Activated T-cell treated with anti-CD3 and anti-CD28 coated beads for 4 hours (primary cell): Measurements from ENCODE around the gene HTR3B.
"Not testable (repeated sequence)": the region's sequence is repeated elsewhere in the genome, so short reads cannot be mapped to it uniquely, and the experiment has no call there.

Experiments
- DNase-seq: peaks from one replicate; pipeline ENCODE4 v3.0.0-alpha.2; 2020

Gene HTR3B, protein sequence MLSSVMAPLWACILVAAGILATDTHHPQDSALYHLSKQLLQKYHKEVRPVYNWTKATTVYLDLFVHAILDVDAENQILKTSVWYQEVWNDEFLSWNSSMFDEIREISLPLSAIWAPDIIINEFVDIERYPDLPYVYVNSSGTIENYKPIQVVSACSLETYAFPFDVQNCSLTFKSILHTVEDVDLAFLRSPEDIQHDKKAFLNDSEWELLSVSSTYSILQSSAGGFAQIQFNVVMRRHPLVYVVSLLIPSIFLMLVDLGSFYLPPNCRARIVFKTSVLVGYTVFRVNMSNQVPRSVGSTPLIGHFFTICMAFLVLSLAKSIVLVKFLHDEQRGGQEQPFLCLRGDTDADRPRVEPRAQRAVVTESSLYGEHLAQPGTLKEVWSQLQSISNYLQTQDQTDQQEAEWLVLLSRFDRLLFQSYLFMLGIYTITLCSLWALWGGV

DNA sequence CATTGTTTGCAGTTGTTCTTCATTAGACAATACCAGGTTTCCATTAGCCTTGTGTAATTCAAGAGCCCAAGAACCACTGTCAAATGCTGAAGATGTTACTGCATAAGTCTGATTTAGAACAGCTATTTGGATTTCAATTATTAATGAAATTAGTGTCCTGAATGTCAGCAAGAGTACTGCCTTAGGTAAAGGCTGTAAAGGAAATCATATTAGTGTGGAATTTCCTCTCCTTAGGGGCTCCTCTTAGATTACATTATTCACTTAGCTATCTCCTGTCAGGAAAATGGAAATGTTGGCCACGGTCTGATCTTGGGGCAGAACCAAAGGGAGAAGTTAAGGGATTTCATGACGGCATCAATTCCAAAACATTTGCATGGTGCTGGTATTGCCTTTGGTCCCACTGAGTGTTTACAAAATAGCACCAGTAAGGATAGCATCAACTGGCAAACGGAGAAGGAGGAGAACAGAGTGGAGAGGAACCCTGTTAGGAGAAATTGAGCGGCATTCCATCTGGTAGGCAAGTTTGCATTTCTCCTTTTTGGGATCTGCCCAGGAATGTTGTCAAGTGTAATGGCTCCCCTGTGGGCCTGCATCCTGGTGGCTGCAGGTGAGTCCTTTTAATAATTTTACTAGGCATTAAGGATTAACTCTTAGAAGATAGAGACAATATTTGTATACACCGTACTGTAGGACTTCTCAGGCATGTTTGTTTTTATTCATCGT, at the start of gene HTR3B:
Gene HTR3B (plus strand): TSS at position 418 of the 723 bp plus-strand sequence. CDS start 138 bp downstream, at position 556.
- no peak for DNase-seq

DNA sequence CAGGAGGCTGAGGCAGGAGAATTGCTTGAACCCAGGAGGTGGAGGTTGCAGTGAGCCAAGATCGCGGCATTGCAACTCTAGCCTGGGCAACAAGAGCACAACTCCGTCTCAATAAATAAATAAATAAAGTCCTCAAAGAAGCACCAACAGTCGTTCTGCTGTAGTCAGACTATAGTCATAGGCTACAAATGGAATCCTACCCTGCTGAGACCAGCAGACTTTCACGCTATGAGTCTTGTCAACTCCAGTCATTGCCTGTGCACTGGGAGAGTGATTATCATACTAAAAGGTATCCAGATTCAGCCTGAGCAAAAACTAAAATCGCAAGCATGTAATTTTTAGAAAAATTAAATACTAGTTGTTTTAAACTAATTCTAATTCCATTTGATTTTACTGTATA, 48.8 kb upstream of the HTR3B start:
- no peak for DNase-seq

DNA sequence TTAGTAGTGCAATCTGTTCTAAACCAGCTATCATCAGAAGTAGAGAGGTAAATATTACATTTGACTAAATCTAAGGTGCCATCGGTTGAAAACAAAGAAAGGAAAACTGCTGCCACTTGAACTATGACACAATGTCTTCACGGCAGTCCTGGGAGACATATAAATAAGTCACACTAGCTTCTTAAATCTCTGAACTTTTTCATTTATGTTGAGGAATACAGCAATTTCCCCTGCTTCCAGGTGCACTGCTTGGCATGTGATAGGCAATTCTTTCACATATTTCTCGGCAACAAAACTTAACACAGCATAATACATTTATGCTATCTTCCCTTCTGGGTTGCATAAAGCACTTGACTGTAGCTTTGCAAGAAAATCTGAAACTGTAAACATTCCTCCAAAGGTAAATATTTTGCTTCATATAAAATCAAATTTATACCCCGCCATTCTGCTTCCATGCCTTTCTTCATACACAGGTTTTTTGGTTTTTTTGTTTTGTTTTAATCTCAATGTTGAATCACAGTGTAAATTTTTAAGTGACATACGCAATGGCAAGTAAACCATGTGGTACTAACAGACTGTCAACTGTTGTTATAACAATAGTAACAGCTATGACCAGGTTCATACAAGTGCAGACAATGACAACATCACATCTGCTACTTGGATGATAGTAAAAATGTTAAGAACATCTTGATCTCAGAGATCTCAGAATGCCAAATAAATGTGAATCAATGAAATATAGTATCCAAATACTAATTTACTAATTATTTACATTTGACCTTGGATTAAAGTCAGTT, 47.4 kb upstream of the HTR3B start:
- no peak for DNase-seq

DNA sequence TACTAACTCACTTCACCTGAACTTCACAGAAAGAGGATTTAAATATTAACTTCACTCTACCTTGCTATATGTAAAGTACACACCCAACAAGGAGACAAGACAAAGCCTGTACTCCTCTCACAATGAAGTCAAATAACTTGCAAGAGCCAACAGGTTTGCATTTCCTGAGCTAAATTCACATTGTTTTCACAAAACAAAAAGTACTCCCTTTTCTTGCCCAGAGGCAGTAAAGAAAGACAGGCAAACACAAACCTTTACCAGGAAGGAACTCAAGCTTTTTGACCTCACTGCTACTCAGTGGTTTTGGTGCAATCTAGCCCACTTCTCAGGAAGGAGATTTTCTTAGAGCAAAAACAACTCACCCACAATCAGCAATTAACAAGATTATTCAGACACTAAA, 44.9 kb upstream of the HTR3B start:
- DNase-seq = no peak

DNA sequence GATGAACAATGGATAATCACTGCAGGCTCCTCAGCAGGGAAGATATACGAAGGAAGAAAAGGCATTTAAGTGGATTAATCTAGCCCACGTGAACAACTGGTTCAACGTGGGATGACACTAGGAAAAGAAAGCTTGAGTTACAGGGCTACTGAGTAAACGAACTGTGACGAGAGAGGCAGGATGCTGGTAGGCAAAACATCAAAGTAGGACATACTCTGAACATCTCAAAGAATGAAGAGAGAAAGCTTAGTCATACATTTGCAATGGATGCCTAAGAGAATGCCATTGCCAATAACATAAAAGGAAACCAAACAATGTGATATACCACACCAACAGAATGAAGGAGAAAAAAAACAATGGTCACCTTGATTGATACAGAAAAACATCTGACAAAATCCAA, 42.2 kb upstream of the HTR3B start:
- no peak for DNase-seq

DNA sequence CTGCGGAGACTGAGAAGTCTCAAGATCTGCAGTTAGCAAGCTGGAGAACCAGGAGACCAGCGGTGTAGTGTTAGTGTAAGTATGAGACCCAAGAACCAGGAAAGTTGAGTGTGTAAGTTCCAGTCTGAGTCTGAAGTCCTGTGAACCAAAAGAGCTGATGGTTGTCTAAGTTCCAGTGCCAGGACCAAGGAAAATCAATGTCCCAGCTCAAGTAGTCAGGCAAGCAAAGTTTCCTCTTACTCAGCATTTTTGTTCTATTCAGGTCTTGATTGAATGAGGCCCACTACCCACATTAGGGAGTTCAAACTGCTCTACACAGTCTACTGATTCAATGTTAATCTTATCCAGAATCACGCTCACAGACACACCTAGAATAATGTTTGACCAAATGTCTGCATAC, 40.2 kb upstream of the HTR3B start:
- no peak for DNase-seq

DNA sequence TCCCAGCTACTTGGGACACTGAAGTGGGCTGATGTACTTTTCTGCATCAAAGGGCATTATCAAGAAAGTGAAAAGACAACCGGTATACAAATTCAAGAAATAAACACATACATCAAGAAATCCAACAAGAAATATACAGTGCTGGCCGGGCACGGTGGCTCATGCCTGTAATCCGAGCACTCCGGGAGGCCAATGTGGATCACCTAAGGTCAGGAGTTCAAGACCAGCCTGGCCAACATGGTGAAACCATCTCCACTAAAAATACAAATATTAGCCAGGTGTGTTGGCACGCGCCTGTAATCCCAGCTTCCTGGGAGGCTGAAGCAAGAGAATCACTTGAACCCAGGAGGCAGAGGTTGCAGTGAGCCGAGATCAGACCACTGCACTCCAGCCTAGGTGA, 38.7 kb upstream of the HTR3B start:
- no peak for DNase-seq

DNA sequence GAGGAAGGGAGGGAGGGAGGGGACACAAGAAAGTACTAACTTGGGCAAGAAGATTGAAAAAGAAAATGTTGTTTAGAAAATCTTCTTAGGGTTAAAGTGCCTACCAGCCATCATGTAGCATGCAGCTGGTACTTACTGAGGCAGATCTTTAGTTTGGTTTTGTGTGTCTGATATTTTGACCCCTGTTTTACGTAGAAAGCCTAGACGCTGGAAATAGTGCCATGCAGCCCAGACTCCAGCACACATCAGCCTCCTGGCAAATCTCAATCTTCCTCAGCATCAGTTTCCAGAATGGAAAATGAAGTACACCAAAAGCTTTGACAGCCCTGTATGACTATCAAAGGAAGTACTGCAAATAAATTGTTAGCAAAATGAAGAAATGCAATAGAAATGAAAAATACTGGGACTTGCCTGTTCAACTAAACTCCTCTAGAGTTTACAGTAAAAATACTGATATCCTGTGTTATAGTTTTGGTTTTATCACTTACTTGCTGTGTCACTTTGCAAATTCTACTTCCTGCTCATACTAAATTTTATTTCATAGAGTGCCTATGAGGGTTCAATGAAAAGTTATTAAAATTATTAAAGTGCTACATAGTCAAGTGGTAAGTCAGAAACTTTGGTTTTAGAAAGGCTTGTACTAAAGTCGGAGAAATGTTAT, 36.6 kb upstream of the HTR3B start:
- DNase-seq = no peak

DNA sequence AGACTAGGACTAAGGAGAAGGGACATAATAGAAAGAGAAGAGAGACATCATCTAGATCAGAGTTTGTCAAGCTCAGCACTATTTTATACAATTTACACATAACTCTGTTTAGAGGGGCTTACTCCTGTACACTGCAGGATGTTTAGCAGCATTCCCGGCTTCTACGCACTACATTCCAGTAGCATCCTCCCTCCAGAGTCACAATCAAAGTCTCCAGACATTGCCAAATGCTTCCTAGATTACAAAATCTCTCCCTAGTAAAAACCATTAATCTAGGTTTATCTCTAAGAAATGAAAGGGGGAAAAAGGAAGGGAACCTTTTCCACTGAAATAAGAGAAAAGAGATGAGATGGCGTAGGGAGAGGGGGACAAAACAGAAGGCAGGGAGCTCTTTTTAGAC, 33.3 kb upstream of the HTR3B start:
- DNase-seq = no peak

DNA sequence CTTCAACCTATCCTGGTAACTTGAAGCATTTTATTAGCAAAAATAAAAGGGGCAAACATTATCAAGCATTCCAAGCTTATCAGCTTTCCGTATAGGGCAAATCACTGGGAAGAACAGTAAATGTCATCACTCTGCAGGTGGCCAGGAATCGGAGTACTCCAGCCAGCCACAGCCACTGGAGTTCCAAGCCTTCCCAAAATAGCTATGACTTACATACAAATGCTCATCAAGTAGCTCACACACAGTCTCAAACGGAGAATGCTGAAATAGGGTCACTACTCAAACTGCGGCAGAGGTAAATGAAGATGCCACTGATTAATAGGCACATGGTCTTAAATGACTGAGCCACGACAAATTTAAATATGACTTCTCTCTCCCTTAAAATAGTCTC, 31.4 kb upstream of the HTR3B start:
- DNase-seq = no peak

DNA sequence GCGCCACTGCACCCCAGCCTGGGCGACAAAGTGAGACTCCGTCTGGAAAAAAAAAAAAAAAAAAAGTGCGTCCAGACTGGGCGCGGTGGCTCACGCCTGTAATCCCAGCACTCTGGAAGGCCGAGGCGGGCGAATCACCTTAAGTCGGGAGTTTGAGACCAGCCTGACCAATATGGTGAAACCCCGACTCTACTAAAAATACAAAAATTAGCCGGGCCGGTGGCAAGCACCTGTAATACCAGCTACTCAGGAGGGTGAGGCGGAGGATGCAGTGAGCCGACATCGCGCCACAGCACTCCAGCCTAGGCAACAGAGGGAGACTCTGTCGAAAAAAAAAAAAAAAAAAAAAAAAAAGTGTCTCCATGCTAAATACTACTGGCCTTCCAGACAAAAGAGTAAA, 30.5 kb upstream of the HTR3B start:
- no peak for DNase-seq

DNA sequence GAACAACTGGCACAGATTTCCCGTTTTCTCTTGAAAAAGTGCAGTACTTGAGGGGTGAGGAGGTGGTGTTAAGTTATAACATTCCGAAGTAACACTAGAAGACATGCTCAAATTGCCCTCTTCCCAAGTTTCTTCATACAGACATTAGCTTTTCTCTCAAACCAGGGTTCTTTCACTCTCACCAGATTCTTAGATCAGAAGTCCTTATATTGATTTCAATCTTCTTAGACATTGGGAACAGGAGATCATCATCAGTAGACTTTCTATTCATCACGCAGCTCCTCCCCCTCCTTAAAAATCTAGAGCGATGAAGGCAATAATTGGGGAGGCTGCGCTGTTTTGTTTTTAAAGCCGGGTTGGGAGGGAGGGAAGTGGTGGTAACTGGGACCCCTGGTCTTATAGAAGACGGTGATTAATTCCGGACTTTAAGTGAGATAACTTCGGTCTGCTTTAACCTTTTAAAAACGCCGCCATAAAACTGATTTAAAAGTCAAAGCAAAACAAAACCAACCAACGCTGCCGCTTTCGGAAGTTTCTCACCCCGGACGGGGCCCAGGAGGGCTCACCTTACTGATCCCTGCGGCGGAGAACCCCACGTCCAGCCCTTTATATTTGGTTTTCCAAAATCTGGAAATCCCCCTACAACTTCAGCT, 29.9 kb upstream of the HTR3B start:
- peak; percentile 18 for DNase-seq

DNA sequence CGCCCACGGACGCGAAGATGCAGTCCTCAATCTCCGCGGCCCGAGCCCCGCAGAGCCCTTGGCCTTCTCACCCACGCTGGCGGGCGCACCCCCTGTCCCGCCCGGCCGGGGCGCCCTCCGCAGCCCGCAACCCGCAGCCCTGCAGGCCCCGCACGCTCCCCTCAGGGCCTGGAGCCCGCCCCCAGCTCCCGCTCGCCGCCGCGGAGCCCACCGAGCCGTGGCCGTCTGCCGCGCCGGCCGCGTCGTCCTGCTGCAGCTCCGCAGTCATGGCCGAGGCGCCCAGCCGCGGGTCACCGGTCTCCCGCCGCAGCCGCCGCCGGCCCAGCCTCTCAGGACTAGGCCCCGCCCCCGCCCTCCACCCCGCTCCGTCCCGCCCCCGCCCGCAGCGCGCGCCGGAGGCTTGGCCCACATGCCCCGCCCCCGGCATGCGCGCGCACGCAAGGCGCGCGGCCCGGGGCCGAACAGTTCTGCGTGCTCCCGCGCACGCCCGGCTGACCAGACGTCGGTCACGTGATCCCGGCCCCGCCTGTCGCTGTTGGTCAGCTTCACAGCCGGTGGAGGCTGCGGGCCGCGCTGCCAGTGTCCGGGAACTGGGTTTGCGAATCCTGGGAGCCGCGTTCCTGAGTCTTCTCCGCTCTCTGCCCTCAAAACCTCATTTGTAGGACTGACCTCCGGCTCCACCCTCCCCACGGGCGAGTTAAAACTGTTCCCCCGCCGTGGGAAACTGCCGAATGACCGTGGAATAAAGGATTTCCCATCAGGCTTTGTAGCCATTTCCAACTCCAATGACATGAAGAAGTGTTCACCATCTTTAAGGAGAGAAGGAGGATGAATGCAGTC, 29.1 kb upstream of the HTR3B start, which contains the start of gene USP28:
Gene USP28 (minus strand): TSS at position 339 of the 840 bp plus-strand sequence. CDS start 71 bp downstream, at position 268.
- DNase-seq = peak; percentile 57

DNA sequence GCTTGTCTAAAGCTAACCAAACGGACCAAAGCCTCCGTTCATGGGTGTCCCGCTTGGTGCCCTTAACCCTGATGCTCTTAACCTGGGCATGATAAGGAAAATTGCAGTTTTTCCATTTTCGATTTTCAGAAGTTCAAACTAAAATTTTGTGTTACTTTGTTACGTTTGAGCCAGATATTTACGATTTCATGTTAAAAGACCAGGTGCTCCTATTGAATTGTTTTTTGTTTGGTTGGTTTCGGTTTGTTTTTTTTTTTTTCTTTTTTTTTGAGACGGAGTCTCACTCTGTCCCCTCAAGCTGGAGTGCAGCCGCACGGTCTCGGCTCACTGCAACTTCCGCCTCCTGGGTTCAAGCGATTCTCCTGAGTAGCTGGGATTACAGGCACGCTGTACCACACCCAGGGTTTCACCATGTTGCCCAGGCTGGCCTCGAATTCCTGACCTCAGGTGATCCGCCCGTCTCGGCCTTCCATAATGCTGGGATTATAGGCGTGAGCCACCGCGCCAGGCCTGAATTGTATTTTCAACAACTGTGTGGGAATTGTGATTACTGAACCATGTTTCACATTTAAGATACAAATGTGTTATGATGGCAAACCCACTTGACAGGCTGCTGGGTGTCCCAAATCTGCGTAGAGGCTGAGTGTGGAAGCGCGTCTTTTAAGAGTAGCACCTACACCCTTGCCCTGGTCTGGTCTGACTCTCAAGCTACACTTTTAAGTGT, 28.4 kb upstream of the HTR3B start:
- DNase-seq = no peak

DNA sequence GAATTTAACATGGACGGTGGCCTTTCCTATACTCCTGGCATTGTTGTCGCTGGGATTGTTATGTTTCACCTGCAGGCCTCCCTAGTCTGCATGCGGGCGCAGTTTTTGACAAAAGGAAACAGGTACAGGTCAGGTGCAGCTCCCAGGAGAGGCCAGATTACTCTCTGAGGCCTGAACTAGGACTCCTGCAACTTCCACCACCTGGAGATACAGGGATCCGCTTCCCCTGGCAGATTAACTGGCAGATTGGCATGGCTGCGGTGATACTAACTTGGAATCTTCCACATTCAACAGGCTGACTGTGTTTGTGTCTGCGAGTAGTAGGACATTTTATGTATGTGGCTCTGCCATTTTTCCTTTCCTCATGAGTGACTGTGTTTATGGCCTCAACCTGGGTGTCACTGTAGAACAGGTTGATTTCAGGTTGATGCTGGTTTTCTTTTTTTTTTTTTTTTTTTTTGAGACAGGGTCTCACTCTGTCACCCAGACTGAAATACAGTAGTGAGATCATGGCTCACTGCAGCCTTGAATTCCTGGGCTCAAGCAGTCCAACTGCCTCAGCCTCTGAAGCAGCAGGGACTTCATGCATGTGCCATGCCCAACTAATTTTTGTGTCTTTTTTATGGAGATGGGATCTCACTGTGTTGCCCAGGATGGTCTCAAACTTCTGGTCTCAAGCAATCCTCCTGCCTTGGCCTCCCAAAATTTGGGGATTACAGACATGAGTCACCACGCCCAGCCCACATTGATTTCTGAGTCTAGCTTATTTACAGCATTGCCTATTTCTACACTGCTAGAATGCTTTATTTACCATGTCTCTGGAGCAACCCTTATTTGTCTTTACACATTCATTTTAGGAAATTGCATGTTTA, 27.6 kb upstream of the HTR3B start:
- no peak for DNase-seq

DNA sequence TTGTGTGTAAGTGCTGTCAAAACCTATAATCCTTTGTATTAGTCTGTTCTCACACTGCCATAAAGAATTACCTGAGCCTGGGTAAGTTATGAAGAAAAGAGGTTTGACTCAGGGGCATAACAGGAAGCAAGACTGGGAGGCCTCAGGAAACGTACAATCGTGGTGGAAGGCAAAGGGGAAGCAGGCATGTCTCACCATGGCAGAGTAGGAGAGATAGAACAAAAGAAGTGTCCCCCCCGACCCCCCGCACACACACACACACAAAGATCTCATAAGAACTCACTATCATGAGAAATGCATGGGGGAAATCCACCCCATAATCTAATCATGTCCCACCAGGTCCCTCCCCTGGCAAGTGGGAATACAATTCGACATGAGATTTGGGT, 26.9 kb upstream of the HTR3B start:
- no peak for DNase-seq

DNA sequence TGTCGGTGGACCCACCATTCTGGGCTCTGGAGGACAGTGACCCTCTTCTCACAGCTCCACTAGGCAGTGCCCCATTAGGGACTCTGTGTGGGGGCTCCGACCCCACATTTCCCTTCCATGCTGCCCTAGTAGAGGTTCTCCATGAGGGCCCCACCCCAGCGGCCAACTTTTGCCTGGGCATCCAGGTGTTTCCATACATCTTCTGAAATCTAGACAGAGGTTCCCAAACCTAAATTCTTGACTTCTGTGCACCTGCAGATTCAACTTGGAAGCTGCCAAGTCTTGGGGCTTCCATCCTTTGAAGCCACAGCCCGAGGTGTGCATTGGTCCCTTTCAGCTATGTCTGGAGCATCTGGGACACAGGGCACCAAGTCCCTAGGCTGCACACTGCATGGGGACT, 25.1 kb upstream of the HTR3B start:
- DNase-seq = not testable (repeated sequence)

DNA sequence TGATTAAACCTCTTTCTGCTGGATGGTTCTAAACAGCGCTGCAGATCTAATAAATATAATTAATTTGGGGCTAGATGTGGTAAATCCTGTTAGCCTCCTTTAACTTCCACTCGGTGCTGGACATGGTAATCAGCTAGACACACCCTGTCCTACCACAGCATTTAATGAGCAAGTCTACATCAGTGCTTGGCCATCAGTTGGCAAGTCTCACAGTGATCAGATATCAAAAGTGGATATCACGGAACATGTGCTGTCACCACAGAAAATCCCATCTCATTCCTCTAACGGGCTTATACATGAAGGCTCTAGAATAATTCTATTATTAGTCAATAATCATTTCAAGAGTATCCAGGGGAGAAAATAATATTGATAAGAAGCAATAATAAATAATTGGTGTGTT, 23.6 kb upstream of the HTR3B start:
- DNase-seq = no peak

DNA sequence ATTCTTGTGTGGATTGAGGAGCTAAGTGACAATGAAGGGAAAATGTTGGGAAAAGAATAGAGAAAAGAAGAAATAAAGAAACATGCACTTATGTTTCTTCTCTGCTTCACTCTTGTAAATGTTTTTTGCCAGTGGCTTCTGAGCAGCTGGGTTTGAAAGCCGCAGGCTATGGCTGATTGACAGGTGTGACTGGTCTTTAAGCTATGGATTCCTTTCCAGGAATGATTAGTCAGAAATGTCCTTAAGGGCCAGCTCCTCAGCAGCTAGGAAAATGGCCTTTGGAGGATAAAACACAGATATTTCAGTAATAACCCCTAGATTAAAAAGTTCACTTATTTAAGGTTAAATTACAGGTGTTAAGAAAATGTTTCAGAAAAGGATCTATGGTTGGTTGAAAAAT, 22.7 kb upstream of the HTR3B start:
- DNase-seq = no peak

DNA sequence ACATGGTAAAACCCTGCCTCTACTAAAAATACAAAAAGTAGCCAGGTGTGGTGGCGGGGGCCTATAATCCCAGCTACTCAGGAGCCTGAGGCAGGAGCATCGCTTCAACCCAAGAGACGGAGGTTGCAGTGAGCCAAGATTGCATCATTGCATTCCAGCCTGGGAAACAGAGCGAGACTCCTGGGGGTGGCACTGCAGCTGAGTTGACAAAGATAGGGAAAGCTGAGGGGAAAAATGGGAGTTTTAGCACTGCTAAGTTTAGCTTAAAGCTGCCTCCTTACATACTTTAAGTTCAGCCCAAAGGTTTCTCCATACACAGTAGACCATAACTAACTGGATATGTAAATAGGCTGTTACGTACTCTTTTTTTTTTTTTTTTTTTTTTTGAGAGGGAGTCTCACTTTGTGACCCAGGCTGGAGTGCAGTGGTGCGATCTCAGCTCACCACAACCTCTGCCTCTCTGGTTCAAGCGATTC, 20.2 kb upstream of the HTR3B start:
- DNase-seq = no peak
